Subcutaneous adipose tissue (tissue), 4 donors: ENCODE results near the gene ASCC2. TPM values are rescaled to one million over a fixed set of nuclear protein-coding genes. Genes with fewer than 3 reads are reported as not detected.

Experiments used
- CTCF ChIP-seq: fragments of 450-650 bp; IDR thresholded peaks from one replicate; pipeline ENCODE4 v1.5.1; 2016; ENCODE audit warnings: low read depth, mild to moderate bottlenecking, control low read depth, antibody characterized with exemption, moderate library complexity
- total RNA-seq, 4 donors: library from RNA; depleted of rRNA; stranded (reverse); fragments of >200 nt; gene quantifications; one replicate each; pipeline ENCODE4 v1.1.0, GENCODE V29; 2016

ASCC2 gene
- 100 to 1,000 TPM in 1 of 4 donors, 10 to 100 TPM in 3; 37.7 to 113 (median 64.8) TPM for total RNA-seq

- TF ChIP-seq CTCF = no peak
Measured at GRCh38 chr22:29837741-29838598, at the start of gene ASCC2. Gene ASCC2, minus strand, starts transcription at chr22:29838274. Its CDS starts 5,949 bp downstream, at chr22:29832325.

- TF ChIP-seq CTCF = no peak
Measured at GRCh38 chr22:29887358-29887757, 49.3 kb upstream of the ASCC2 start.

- TF ChIP-seq CTCF = no peak
Measured at GRCh38 chr22:29886596-29886995, 48.5 kb upstream of the ASCC2 start.

GRCh38 chr22:29885610-29886009 is 47.5 kb upstream of the ASCC2 start:
- no peak for TF ChIP-seq CTCF

GRCh38 chr22:29883775-29884097 is 45.7 kb upstream of the ASCC2 start:
- no peak for TF ChIP-seq CTCF

GRCh38 chr22:29883045-29883774 is 45.1 kb upstream of the ASCC2 start, which contains the start of gene MTMR3:
Gene MTMR3, plus strand, starts transcription at chr22:29883174. Its CDS starts 87,886 bp downstream, at chr22:29971060.
- no peak for TF ChIP-seq CTCF

- TF ChIP-seq CTCF = no peak
Measured at GRCh38 chr22:29882716-29883044, 44.6 kb upstream of the ASCC2 start.
